HG03025 (cell line): ENCODE data around the gene GDPD3.

ENCODE experiments used
- ATAC-seq: cut with Tn5 transposase; IDR thresholded peaks from one replicate; pipeline ENCODE4 v1.9.1; 2021; ENCODE audit warnings: mild to moderate bottlenecking, moderate library complexity; ENCODE audit not compliant: unreplicated experiment, low FRiP score

The GDPD3 gene

DNA sequence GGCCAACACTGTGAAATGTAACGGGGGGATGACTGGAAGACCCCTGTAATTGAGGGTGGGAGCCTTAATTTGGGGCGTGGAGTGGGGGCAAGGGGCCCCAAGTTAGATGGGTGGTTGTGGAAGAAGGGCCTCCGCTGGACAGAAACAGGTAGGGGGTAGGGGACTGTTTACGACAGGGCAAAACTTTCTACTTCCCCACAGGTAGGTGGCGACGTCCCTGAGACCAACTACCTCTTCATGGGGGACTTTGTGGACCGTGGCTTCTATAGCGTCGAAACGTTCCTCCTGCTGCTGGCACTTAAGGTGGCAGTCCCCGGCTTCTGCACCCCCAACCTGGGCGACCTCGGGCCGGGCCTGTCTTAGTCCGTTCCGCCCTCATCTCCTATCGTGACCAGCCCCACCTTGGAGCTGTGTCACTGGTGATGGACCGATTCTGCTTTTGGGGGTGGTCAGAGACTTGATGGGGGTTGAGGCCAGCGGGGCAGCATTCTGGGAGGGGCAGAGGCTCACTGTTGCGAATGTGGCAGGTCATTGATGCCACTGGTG lies 30.7 kb downstream of the GDPD3 start:
- ATAC-seq, result no peak

- no peak for ATAC-seq
Observed at GRCh38 chr16:30079480-30079879, 33.9 kb downstream of the GDPD3 start.

DNA sequence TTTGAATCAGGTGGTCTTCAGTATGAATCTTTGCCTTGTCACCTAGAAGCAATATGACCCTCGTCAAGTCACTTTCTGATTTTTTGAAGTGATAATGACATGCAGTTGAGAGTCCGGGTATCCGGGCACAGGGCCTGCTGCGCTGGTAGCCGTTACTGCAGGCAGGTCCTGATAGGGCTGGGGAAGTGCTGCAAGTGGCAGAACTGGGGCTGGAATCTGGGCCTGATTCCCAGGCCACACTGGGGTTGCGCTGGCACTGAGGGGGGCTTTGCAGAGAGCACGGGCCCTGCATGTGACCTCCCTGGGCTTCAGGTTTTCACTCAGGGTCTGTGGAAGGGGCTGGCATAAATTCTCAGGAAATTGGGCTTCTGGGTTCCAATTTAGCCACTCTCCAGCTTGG lies 34.6 kb downstream of the GDPD3 start:
- no peak for ATAC-seq

- no peak for ATAC-seq
Observed at GRCh38 chr16:30077656-30078055, 35.7 kb downstream of the GDPD3 start.

DNA sequence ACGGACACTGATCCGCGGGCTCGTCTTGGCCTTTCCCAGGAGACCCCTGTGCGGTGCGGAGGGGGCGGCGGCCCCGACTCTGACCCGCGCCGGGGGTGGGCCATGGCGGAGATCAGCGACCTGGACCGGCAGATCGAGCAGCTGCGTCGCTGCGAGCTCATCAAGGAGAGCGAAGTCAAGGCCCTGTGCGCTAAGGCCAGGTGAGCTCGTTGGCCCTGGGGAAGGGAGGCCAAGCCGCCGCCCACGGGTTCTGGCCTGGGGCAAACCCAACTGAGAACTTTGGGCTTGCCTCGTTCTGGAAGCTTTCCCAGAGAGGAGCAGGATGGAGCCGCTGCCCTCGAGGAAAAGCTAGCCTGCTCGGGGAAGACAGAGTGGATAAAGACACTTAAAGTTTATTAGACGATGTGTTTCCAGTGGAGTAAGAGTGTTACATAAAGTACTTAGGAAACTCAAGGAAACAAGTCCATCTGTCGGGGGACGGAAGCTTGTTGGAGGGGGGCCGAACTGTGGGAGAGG lies 37.0 kb downstream of the GDPD3 start:
- ATAC-seq, result peak; percentile 19

- ATAC-seq, result peak; percentile 64
Observed at GRCh38 chr16:30075503-30076275, 37.6 kb downstream of the GDPD3 start, which contains the start of gene PPP4C. PPP4C (plus strand) TSS chr16:30075994; CDS start chr16:30076378, 384 bp downstream.

- ATAC-seq, result no peak
Observed at GRCh38 chr16:30070490-30070889, 42.8 kb downstream of the GDPD3 start.

GRCh38 chr16:30069611-30070462 lies 43.5 kb downstream of the GDPD3 start:
- ATAC-seq, result no peak

DNA sequence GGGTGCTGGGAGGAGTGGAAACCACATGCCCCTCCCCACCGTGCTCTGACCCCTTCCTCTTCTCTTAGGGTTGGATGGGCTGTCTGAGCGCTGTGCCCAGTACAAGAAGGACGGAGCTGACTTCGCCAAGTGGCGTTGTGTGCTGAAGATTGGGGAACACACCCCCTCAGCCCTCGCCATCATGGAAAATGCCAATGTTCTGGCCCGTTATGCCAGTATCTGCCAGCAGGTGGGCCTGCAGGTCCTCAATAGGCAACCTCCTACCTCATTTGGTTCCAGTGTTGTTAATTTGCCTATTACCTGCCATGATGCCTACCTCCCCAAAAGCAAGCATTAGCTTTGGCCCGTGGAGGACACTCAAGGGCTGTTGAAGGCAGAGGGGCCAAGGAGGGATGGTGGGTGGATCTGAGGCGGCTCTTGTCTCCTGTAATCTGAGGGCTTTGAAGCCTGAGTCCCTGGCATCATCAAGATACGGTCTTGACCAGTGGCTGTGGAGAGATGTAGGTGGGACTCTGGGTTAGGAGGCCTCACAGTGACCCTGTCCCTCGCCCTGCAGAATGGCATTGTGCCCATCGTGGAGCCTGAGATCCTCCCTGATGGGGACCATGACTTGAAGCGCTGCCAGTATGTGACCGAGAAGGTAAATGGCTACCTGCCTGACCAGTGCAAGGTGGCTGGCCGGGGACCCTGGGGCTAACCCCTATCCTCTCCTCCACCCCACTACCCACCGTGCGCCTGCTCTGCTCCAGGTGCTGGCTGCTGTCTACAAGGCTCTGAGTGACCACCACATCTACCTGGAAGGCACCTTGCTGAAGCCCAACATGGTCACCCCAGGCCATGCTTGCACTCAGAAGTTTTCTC lies 44.4 kb downstream of the GDPD3 start:
- no peak for ATAC-seq

- no peak for ATAC-seq
Observed at GRCh38 chr16:30068333-30068732, 45.0 kb downstream of the GDPD3 start.

DNA sequence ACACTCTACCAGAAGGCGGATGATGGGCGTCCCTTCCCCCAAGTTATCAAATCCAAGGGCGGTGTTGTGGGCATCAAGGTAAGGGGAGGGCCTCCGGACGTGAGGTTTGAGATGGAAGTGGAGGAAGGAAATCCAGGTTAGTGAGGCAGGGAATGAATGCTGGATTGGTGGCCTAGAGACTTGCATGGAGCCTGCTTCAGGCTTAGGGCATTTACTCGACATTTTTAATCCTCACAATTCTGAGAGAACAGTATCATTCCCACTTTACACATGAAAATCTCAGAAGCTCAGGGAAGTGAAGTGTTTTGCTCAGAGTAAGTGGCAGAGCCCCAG lies 45.8 kb downstream of the GDPD3 start:
- no peak for ATAC-seq

DNA sequence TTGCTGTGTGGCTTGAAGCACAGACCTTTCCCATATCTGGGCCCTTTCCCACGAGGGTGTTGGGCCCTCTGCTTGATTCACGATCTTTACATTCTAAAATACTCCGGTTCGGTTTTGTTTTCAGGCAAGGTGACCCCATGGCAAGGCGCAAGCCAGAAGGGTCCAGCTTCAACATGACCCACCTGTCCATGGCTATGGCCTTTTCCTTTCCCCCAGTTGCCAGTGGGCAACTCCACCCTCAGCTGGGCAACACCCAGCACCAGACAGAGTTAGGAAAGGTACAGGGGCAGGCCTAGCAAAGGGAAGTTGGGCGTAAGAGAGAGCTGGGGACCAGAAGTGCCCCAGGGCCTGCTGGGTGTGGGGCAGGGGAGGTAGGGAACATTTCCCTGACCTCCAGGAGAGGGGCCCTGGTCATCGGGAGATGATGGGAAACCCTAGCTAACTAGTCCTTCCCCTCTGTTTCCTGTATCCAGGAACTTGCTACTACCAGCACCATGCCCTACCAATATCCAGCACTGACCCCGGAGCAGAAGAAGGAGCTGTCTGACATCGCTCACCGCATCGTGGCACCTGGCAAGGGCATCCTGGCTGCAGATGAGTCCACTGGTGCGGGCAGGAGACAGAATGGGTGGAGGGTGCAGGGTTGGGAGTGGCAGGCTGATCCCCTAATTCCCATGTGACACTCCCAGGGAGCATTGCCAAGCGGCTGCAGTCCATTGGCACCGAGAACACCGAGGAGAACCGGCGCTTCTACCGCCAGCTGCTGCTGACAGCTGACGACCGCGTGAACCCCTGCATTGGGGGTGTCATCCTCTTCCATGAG lies 46.4 kb downstream of the GDPD3 start:
- no peak for ATAC-seq

GRCh38 chr16:30065943-30066760 lies 47.2 kb downstream of the GDPD3 start:
- ATAC-seq, result no peak

DNA sequence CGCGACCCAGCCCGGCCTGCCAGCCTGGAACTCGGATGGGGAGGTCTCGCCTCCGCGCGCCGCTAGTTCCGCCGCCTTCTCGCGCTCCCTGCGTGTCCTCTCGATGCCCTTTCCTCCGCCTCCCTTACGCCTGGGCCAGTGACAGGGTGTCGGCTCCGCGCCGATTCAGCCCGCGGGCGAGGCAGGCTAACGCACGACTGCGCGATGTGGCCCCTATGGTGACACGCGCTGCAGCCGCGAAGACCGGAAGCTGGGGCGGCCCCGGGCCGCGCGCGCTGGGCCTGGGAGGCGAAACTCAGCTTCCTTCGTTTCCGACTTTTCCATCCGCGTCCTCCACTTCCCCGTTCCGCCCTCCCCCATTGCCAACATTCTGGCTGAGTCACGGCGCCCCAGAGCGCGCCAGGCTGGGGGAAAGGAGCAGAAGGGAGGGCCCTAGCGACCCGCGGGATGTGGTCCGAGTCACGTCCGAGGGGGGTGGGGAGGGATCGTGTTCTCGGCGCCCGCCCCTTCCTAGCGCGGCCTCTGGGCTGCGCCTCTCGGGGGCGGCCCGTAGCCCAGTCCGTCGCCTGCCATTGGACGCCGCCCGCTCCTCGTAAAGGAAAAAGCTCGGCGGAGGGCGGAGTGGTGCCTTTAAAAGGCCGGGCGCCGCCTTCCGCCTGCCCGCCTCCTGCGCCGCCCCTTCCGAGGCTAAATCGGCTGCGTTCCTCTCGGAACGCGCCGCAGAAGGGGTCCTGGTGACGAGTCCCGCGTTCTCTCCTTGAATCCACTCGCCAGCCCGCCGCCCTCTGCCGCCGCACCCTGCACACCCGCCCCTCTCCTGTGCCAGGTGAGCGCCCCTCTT lies 48.0 kb downstream of the GDPD3 start, which contains the start of gene ALDOA:
Gene ALDOA (plus strand): TSS at position 659 of the 841 bp plus-strand sequence. CDS start 1,138 bp downstream, outside the sequence.
- ATAC-seq, result peak; percentile 75

- ATAC-seq, result no peak
Observed at GRCh38 chr16:30064729-30065101, 48.6 kb downstream of the GDPD3 start.

DNA sequence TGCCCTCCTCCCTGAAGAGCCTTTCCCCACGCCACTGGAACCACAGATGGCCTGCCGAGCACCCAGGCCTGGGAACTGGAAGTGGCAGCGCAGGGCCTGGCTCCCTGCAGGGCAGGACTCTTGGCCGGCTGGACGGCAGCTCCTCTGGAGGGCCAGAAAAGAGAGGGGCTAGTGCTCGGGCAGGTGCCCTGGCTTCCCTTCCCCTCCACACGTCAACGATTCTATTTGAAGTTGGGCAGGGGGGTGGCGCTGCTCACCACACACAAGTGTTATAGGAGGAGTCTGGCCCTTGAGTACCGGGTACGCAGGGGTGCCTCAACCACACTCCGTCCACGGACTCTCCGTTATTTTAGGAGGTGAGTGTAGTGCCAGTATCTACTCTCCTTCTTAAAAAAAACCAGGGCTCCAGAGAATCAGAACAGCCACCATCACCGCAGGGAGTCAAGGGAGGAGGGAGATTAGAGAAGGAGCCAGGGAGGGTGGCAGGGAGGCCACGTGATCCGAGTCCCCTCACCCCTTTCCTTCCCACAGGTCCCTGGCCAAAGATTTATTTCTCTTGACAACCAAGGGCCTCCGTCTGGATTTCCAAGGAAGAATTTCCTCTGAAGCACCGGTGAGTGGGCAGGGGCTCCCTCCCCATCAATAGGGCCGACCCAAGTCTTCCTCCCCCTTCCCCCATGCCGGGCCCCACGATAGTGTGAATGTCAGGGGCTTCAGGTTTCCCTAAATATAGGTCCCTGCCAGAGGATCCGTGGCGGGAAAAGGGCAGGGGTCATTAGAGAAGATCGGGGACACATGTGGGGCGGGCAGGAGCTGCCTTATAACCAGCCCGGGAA lies 49.2 kb downstream of the GDPD3 start:
- ATAC-seq, result no peak
